Coronary artery (tissue), 2 donors: ENCODE results near the gene ARFGEF2.
A peak's percentile ranks its signal among the peaks of the same experiment; 100 is the strongest.

Experiments
- DNase-seq: peaks from one replicate; pipeline ENCODE4 v3.0.0-alpha.2; 2017; ENCODE audit warnings: low spot score
- H3K27ac ChIP-seq, 2 donors: fragments of 200-600 bp; sonication (generic); one replicate each; pipeline ENCODE4 v1.5.1; 2016 to 2019
- H3K4me3 ChIP-seq: fragments of 200-600 bp; sonication (generic); 2 replicates; pipeline ENCODE4 v1.5.1; 2016; ENCODE audit warnings: mild to moderate bottlenecking, moderate library complexity
- CTCF ChIP-seq: fragments of 200-600 bp; sonication (generic); IDR thresholded peaks from one replicate; pipeline ENCODE4 v1.5.1; 2019; ENCODE audit warnings: antibody characterized with exemption

ARFGEF2 gene

DNA sequence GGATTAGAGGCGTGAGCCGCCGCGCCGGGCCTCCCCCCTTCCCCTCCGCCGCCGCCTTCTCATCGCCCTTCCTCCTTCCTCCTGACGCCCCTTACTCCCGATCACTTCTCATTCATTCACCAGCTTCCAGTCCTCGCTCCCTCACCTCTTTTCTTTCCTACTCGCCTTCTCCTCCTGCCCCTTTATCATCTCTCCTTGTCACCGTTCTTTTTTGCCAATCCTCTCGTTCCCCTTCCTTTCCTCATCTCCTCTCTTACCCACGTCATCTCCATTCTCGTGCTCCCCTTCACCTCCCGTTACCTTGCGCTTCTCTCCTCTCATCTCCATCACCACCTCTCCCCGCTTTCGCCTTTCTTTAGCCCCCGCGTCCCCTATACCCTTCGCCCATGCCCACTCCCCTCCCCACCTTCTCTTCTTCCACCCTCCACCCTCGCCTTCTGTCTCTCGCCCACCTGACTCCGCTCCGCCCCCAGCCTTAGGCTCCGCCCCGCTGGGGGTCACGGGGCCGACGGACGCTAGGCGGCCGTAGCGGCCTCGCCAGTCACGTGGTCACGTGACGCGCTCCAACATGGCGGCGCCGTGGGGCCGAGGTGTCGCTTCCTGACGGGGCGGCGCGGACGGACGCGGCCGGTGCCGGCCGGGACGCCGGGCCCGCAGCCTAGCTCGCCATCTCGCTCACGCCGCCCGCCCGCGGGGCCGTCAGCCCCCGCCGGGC is at the start of gene ARFGEF2:
Gene ARFGEF2 (plus strand): TSS at position 544 of the 715 bp plus-strand sequence. CDS start 179 bp downstream, outside the sequence.
- peak; percentile 95 for DNase-seq
- Histone ChIP-seq H3K27ac (peak within 1 kb of the TSS; percentile 87 to 93), H3K4me3 (peak within 1 kb of the TSS; percentile 84)
- no peak for TF ChIP-seq CTCF

- no peak overlapping the region for H3K27ac ChIP-seq
These were observed 46.1 kb upstream of the ARFGEF2 start for GRCh38 chr20:48875233-48875913.

GRCh38 chr20:48875914-48876240 is 45.6 kb upstream of the ARFGEF2 start:
- DNase-seq: no peak
- Histone ChIP-seq H3K27ac (no peak overlapping the region), H3K4me3 (no peak overlapping the region)
- no peak for TF ChIP-seq CTCF

More at GRCh38 chr20:48875233-48875913, 46.1 kb upstream of the ARFGEF2 start:
- no peak for DNase-seq
- no peak overlapping the region for H3K4me3 ChIP-seq
- no peak for TF ChIP-seq CTCF

GRCh38 chr20:48877304-48877703 is 44.2 kb upstream of the ARFGEF2 start:
- no peak for DNase-seq
- no peak overlapping the region for H3K4me3 ChIP-seq
- TF ChIP-seq CTCF: no peak
- no peak overlapping the region for H3K27ac ChIP-seq

GRCh38 chr20:48878534-48879248 is 42.8 kb upstream of the ARFGEF2 start:
- TF ChIP-seq CTCF: no peak
- Histone ChIP-seq H3K27ac (no peak overlapping the region), H3K4me3 (no peak overlapping the region)
- no peak for DNase-seq

- H3K4me3 ChIP-seq: no peak overlapping the region
- no peak overlapping the region for H3K27ac ChIP-seq
- no peak for DNase-seq
- no peak for TF ChIP-seq CTCF
These were observed 41.8 kb upstream of the ARFGEF2 start for GRCh38 chr20:48879612-48880245.
